HG03432 (cell line): ENCODE results near the gene ZCCHC18.

Source experiments
- ATAC-seq: cut with Tn5 transposase; IDR thresholded peaks from one replicate; pipeline ENCODE4 v1.9.1; 2021; ENCODE audit warnings: mild to moderate bottlenecking, moderate library complexity; ENCODE audit not compliant: unreplicated experiment

The ZCCHC18 gene

DNA sequence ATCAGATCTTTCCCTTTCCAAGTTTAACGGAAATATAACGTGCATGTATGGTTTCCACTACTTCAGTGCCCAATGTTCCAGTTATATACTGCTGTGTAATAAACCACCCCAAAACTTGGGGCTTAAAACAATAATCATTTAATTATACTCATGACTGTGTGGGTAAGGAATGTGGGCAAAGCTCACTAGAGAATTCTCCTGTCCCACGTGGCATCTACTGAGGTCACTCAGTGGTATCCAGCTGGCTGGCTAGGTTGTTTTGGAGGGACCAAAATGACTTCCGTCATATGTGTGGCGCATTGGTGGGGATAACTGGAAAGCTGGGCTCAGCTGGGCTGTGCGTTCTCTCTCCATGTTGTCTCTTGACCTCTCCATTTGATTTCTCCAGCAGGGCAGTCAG, 18.5 kb downstream of the ZCCHC18 start:
- no peak for ATAC-seq

DNA sequence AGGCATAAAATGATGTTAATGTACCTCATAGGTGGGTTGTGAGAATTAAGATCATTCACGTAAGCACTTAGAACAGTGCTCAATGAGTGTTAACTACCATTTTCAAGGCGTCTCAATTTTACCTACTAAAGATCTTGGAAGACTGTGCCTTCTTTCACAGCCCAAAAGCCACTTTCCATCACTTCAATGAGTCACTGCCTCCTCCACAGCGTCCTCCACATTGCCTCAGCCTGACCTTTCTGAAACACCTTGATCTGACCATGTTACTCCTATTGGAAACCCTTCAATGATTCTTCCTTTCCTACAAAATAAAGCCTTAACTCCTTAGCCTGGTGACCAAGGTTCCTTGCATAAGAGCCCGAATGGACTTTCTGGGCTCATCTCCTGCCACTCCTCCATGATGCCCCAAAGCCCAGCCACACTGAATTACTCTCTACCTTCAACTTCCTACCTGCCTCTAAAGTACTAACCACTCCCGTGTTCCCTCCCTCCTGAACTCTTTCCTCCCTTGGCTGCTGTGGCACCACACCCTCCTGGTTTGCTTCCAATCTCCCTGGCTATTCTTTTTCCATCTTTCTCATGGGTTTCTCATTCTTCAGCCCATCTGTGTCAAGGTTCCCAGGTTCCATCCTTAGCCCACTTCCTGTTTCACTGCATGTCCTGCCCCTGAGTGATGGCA, 22.4 kb downstream of the ZCCHC18 start:
- ATAC-seq: no peak

DNA sequence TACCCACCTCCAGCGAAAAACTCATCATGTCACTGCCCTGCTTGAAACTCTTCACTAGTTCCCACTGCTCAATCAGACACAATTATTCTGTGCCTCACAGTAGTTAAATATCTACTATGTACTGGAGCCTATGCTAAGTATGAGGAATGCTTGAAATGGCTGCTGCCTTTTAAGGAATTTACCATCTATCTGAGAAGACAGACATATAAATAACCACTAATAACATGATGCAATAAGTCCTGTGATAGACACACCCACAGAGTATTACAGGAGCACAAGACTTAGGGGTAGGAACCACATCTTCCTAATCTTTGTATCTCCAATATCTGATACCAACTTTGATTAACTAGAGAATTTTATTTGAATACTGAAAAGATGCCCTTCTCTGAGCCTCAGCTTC, 23.4 kb downstream of the ZCCHC18 start:
- no peak for ATAC-seq

DNA sequence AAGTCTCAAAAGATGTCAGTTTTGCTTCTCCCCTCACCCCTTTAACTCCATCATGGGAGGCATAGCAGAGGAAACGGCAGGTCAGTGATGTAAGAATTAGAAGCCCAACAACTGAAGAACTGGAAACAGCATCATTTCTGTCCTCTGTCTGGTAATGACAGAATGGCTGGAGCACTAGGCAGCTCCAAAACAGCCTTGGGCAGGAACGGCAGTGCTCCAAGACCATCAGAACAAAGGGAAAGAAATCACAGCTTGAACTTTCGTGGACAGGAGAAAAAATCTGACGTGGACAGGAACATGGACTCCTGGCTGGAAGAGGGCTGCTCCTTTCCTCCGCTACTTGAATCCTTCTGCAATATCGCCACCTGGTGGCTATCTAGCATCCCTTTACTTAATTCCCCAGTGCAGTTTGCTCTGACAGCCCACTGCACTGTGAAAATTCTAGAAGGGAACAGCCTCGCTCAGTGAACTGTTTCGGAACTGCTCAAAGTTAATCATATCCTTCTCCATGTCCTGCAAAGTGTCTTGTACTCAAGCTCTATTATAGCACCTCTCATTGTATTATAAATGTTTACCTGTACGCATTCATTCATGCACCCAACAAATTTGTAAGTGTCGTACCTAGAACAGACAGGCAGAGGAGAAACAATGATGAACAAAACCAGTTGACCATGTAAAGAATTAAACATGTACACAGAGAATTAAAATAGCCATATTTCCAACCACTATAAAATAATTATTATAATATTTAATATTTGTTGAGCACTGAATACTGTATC, 24.1 kb downstream of the ZCCHC18 start:
- ATAC-seq: peak; percentile 95

DNA sequence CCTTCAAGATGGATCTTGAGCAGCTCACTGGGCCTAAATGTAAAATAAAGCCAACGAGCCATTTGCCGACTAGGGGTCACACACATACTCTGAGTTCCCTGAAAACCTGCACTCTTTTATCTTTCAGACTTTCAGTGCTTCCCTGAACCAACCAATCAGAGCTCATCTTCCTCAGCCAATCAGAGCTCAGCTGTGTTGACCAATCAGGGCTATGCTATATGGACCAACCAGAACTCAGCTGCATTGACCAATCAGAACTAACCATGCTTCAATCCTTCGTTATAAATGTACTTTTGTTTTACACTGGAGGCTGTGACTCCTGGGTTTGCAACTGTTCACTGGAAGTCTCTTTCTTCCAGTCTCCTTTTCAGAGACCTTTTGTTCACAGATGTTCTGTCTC, 25.2 kb downstream of the ZCCHC18 start:
- no peak for ATAC-seq

DNA sequence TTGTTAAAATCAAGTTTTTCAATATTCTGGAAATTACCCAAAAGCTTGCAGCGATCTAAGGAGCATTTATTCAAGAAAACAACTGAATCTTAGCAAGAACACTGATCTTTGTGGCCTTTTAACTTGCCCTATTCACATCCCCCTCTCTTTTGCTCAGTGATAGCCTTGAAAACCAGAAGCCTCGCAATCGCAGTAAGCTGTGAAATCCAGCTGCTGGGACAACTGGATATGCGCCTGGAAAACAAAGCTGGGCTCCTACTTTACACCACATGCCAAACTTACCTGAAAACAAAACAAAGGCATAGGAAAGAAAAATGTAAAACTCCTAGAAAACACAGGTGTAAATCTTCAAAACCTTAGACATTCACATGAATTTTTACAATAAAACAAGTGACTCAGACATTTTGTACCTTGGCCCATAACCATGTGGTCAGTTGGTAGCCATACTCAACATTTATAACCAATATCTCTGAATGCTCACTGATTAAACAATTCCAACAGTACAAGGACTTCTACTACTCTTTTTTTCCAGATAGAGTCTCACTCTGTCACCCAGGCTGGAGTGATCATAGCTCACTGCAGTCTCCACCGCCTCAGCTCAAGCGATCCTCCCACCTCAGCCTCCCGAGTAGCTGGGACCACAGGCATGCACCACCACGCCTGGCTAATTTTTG, 28.9 kb downstream of the ZCCHC18 start:
- ATAC-seq: no peak

DNA sequence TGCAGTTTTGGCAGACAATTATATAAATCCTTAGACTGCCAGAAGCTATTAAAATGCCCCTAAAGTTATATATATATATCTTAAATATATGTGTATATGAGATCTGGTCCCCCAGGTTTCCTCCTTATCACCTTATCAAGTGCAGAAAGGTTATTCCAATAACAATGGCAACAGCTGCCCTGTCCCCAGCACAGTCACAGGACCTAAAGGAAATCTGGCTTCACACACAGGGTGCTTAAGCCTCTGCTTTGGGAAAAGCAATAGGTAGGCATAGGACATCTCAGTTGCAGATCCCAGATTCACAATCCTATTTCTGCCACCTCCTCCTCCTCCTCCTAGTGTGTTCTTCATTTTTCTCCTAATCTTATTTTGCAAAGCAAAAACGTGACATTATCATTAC, 38.7 kb downstream of the ZCCHC18 start:
- no peak for ATAC-seq

DNA sequence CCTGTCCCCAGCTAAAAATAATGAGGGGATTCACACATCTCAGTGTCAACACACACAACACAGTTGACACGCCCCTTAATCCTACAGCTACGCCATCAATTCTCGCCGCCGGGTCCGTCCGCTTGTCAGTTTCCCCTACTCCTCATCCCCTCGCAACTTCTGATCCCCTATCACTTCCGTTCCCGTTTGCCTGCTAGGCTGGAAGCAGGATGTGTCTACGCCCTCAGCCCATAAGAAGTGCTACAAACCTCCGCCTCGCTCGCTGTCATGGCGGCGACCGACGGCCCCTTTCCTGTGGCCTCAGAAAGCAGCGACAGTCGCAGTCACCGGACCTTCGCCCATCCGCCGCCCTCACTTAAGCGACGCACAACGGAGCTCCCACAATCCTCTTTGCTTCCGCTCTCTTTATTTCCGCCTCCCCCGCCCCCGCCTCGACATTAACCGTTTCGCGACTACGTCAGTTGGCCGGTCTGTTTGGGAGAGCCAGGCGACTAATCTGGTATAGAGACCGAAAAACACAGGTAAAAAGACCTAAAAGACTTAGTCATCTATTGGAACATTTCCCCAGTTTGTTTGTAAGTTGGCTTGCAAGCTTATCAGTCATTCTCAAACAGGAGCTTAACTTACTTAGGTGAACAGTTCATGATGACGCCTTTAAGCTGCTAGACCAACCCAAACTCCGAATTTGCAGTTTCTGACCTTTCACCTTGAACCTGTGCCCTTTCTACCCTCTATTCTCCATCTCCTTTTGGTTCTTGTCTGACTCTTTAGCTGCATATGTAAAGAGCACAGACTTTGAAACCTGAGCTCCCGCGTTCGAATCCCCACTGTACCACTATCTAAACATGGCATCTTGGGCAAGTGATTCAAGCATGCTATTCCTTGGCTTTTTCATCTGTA, 44.6 kb downstream of the ZCCHC18 start, which contains the start of gene SLC25A53:
TSS of gene SLC25A53 (minus strand) at position 380 of the 900 bp plus-strand sequence. CDS start 51,752 bp downstream, outside the sequence.
- peak; percentile 95 for ATAC-seq
